IMR-90 (cell line): Measurements from ENCODE around the gene TRIM66.

Experiments used
- BHLHE40 ChIP-seq: fragments of 150-350 bp; IDR thresholded peaks from 2 replicates; pipeline ENCODE4 v1.6.1; 2016; ENCODE audit warnings: mild to moderate bottlenecking, low read depth, low read length
- CEBPB ChIP-seq: IDR thresholded peaks from 2 replicates; pipeline ENCODE4 v1.6.1; 2012; ENCODE audit warnings: low read depth, low read length, improper control_type of control experiment
- CHD1 ChIP-seq: IDR thresholded peaks from 2 replicates; pipeline ENCODE4 v1.6.1; 2012; ENCODE audit warnings: low read depth, low read length, improper control_type of control experiment
- POLR2A ChIP-seq: IDR thresholded peaks from 2 replicates; pipeline ENCODE4 v1.6.1; 2012; ENCODE audit warnings: mild to moderate bottlenecking, low read depth, low read length
- RAD21 ChIP-seq: IDR thresholded peaks from 2 replicates; pipeline ENCODE4 v1.6.1; 2012; ENCODE audit warnings: low read length, improper control_type of control experiment
- RCOR1 ChIP-seq: IDR thresholded peaks from 2 replicates; pipeline ENCODE4 v1.6.1; 2012; ENCODE audit warnings: mild to moderate bottlenecking, low read length, improper control_type of control experiment; ENCODE audit not compliant: insufficient replicate concordance
- RFX5 ChIP-seq: IDR thresholded peaks from 2 replicates; pipeline ENCODE4 v1.8.0; 2012; ENCODE audit warnings: low read depth, mild to moderate bottlenecking, low read length, moderate library complexity
- SMC3 ChIP-seq: fragments of 150-350 bp; IDR thresholded peaks from 2 replicates; pipeline ENCODE4 v1.6.1; 2016; ENCODE audit warnings: low read depth, mild to moderate bottlenecking, antibody characterized with exemption, low read length, moderate library complexity
- TF ChIP-seq, protein P1 (sequence below): fragments of 150-350 bp; IDR thresholded peaks from 2 replicates; pipeline ENCODE4 v1.6.1; 2017; ENCODE audit warnings: mild to moderate bottlenecking, antibody characterized with exemption, low read length, low read depth
- TF ChIP-seq, protein P2 (sequence below): conservative IDR thresholded peaks from 2 replicates; pipeline ENCODE4 v1.5.1; 2012; ENCODE audit warnings: mild to moderate bottlenecking, low read depth, low read length, improper control_type of control experiment
- TF ChIP-seq, protein P3 (sequence below): fragments of 150-350 bp; IDR thresholded peaks from 2 replicates; pipeline ENCODE4 v1.6.1; 2016; ENCODE audit warnings: low read depth, mild to moderate bottlenecking, low read length, moderate library complexity, borderline replicate concordance

DNA sequence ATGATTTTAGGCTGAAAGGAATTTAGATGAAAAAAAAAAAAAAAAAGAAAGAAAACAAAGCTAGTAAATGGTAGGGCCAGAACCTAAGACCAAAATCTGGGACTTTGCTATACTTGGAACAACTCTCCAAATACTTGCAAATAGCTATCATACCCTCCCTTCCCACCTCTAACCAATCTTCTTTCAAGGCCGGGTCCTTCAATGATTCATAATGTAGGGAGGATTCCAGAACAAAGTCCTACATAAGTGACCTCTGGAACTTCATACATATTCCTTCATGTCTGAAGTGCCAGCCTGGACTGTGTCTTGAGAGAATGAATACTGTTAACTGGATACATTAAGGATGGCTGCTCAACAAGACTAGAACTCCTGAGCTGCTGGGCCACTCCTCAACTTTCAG, 98.4 kb downstream of the TRIM66 start:
- TF ChIP-seq, protein P1, sequence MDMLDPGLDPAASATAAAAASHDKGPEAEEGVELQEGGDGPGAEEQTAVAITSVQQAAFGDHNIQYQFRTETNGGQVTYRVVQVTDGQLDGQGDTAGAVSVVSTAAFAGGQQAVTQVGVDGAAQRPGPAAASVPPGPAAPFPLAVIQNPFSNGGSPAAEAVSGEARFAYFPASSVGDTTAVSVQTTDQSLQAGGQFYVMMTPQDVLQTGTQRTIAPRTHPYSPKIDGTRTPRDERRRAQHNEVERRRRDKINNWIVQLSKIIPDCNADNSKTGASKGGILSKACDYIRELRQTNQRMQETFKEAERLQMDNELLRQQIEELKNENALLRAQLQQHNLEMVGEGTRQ: no peak
- TF ChIP-seq, protein P2, sequence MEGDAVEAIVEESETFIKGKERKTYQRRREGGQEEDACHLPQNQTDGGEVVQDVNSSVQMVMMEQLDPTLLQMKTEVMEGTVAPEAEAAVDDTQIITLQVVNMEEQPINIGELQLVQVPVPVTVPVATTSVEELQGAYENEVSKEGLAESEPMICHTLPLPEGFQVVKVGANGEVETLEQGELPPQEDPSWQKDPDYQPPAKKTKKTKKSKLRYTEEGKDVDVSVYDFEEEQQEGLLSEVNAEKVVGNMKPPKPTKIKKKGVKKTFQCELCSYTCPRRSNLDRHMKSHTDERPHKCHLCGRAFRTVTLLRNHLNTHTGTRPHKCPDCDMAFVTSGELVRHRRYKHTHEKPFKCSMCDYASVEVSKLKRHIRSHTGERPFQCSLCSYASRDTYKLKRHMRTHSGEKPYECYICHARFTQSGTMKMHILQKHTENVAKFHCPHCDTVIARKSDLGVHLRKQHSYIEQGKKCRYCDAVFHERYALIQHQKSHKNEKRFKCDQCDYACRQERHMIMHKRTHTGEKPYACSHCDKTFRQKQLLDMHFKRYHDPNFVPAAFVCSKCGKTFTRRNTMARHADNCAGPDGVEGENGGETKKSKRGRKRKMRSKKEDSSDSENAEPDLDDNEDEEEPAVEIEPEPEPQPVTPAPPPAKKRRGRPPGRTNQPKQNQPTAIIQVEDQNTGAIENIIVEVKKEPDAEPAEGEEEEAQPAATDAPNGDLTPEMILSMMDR: no peak
- TF ChIP-seq RCOR1 (no peak), CEBPB (no peak), RFX5 (no peak), POLR2A (no peak), SMC3 (no peak), CHD1 (no peak), RAD21 (no peak), BHLHE40 (no peak)
- TF ChIP-seq, protein P3, sequence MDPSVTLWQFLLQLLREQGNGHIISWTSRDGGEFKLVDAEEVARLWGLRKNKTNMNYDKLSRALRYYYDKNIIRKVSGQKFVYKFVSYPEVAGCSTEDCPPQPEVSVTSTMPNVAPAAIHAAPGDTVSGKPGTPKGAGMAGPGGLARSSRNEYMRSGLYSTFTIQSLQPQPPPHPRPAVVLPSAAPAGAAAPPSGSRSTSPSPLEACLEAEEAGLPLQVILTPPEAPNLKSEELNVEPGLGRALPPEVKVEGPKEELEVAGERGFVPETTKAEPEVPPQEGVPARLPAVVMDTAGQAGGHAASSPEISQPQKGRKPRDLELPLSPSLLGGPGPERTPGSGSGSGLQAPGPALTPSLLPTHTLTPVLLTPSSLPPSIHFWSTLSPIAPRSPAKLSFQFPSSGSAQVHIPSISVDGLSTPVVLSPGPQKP: no peak
